Measurements from ENCODE around the gene CBFA2T3.

- TF ChIP-seq CTCF (IDR thresholded peaks at IDR 0.05), result no peak
- no peak for TF ChIP-seq POLR2A (IDR thresholded peaks at IDR 0.05)
- no peak for TF ChIP-seq EP300 (IDR thresholded peaks at IDR 0.05)
Measured at GRCh38 chr16:88834670-88835069, 142.3 kb downstream of the CBFA2T3 start.
